ENCODE measurements around the gene CRACDL. TPM values are rescaled to one million over a fixed set of nuclear protein-coding genes. Genes with fewer than 3 reads are reported as not detected.

Gene CRACDL
- polyA plus RNA-seq, 1 of the 3 experiments (the other 2 are of a cell fraction): not detected

DNA sequence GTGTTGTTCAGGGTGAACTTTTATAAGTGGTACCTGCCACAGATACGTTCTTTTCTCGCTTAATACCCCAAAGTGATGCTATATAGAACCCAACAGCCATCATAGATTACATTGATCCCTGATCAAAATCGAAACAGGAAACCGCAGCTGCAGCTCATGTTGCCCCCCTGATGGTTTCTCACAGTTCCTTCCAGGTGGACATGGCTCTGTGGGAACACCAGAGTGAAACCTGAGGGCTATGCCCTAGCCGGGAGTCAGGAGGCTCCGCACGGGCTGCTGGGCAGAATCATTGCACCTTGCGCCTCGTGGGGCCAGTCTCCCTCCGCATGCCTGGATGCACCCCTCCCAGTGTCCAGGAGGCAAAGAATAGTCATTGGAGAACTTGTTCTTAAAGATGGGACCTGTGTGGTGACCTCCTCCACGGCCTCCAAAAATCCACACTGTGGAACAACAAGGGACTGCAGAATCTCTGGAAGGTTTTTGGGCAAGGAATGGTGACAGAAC lies 61.8 kb downstream of the CRACDL start:
- CTCF ChIA-PET: no interaction called here
- H3K9me3 ChIP-seq: no peaks in the 10 kb centered on the region
- H3K27ac ChIP-seq (ENCODE audit: low read depth in 2 of 2, low read length in 1 of 2): no peak overlapping the region
- H2AFZ ChIP-seq (ENCODE audit: low read depth): no peak overlapping the region
- H3K9ac ChIP-seq: no peak overlapping the region
- no peaks in the 10 kb centered on the region for H3F3A ChIP-seq (replicated peaks; ENCODE audit: insufficient read depth)
- POLR2A ChIA-PET: no interaction called here
- no peaks in the 10 kb centered on the region for H3K79me2 ChIP-seq (ENCODE audit: insufficient read depth)
- H3K9me2 ChIP-seq: no peaks in the 10 kb centered on the region
- no peaks in the 10 kb centered on the region for H4K20me1 ChIP-seq (ENCODE audit: insufficient read depth)
- no peaks in the 10 kb centered on the region for H3K27me3 ChIP-seq (ENCODE audit: insufficient read depth)
- no peak overlapping the region for H3K4me3 ChIP-seq (ENCODE audit: low read depth in 2 of 2, low read length in 1 of 2)
- no peak overlapping the region for H3K4me2 ChIP-seq
- peaks cover 0 to 8% of the 10 kb centered on the region in 2 experiments; a peak in 1 of 4 replicates for H3K4me1 ChIP-seq (ENCODE audit: control insufficient read depth in 1 of 2, insufficient read depth in 2 of 2, low read depth in 1 of 2, low read length in 1 of 2)
- H3K36me3 ChIP-seq (replicated peaks in 1 of 2; ENCODE audit: control insufficient read depth in 1 of 2, insufficient read depth in 2 of 2, low read length in 1 of 2): no peaks in the 10 kb centered on the region
- DNase-seq: no peak
- TF ChIP-seq SIN3A (IDR thresholded peaks at IDR 0.05; ENCODE audit: borderline replicate concordance, low read depth, low read length) (no peak), FOXJ3 (CRISPR knock-in tag; IDR thresholded peaks at IDR 0.05) (no peak), EZH2phosphoT487 (IDR thresholded peaks at IDR 0.05; ENCODE audit: borderline replicate concordance, low read depth) (no peak), CHD2 (IDR thresholded peaks at IDR 0.05; ENCODE audit: low read length, partially characterized antibody) (no peak)
- WGBS (ENCODE audit: low lambda C conversion rate): 76% methylated on average over 6 of the region's 11 CpGs

DNA sequence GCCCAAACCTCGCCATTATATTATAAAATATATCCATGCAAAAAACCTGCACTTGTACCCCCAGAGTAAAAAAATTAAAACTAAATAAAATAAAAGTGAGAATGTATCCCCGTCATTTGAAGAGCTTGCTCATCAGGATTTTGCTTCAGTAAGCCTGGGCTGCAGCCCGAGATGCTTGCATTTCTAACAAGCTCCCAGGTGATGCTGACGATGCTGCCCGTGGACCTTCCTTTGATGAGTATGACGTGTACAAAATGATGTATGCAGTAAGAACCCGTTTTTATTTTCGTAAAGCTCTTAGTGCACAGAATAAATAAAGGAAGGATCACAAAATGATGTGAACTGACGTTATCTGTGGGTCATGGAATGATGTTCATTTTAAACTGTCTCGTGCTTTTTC lies 63.5 kb downstream of the CRACDL start:
- Histone ChIP-seq H3K36me3 (replicated peaks in 1 of 2; ENCODE audit: control insufficient read depth in 1 of 2, insufficient read depth in 2 of 2, low read length in 1 of 2) (no peaks in the 10 kb centered on the region), H2AFZ (ENCODE audit: low read depth) (no peak overlapping the region), H3K27me3 (ENCODE audit: insufficient read depth) (no peaks in the 10 kb centered on the region), H4K20me1 (ENCODE audit: insufficient read depth) (no peaks in the 10 kb centered on the region), H3K27ac (ENCODE audit: low read depth in 2 of 2, low read length in 1 of 2) (no peak overlapping the region), H3K9me3 (no peaks in the 10 kb centered on the region), H3K4me2 (no peak overlapping the region), H3K4me3 (ENCODE audit: low read depth in 2 of 2, low read length in 1 of 2) (no peak overlapping the region), H3K9me2 (no peaks in the 10 kb centered on the region), H3K79me2 (ENCODE audit: insufficient read depth) (no peaks in the 10 kb centered on the region), H3K4me1 (ENCODE audit: control insufficient read depth in 1 of 2, insufficient read depth in 2 of 2, low read depth in 1 of 2, low read length in 1 of 2) (peaks cover 0 to 8% of the 10 kb centered on the region in 2 experiments; a peak in 1 of 4 replicates), H3K9ac (no peak overlapping the region), H3F3A (replicated peaks; ENCODE audit: insufficient read depth) (no peaks in the 10 kb centered on the region)
- TF ChIP-seq RFX5 (IDR thresholded peaks at IDR 0.05; ENCODE audit: low read length) (no peak), GATA2 (CRISPR knock-in tag; IDR thresholded peaks at IDR 0.05) (no peak), SMC3 (IDR thresholded peaks at IDR 0.05; ENCODE audit: low read depth, low read length) (no peak)
- ChIA-PET CTCF (no interaction called here), POLR2A (no interaction called here)
- DNase-seq: no peak
- 83% methylated on average over 10 of the region's 10 CpGs for WGBS (ENCODE audit: low lambda C conversion rate)

DNA sequence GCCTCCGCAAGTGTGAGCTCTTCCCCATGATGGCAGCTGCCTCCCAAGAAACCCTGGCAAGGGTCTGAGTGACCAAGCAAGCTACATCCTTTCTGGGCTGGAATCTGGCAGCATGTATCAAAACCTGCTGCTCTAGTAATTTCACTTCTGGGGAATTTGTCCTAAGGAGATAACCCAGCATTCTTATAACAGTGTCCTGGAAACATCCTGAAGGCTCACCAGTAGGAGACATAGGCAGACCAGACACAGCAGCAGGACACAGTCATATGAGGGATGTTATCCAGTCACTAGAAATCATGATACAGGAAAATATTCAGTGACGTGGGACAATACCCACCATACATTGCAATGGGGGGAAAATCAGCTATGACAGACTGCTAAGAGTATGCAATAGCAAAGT lies 64.5 kb downstream of the CRACDL start:
- Histone ChIP-seq H3K9ac (no peak overlapping the region), H3F3A (replicated peaks; ENCODE audit: insufficient read depth) (peaks cover 3% of the 10 kb centered on the region), H3K4me2 (no peak overlapping the region), H3K9me3 (no peaks in the 10 kb centered on the region), H3K36me3 (replicated peaks in 1 of 2; ENCODE audit: control insufficient read depth in 1 of 2, insufficient read depth in 2 of 2, low read length in 1 of 2) (no peaks in the 10 kb centered on the region), H2AFZ (ENCODE audit: low read depth) (no peak overlapping the region), H3K27me3 (ENCODE audit: insufficient read depth) (no peaks in the 10 kb centered on the region), H3K27ac (ENCODE audit: low read depth in 2 of 2, low read length in 1 of 2) (no peak overlapping the region), H3K9me2 (no peaks in the 10 kb centered on the region), H4K20me1 (ENCODE audit: insufficient read depth) (no peaks in the 10 kb centered on the region), H3K79me2 (ENCODE audit: insufficient read depth) (no peaks in the 10 kb centered on the region), H3K4me1 (ENCODE audit: control insufficient read depth in 1 of 2, insufficient read depth in 2 of 2, low read depth in 1 of 2, low read length in 1 of 2) (peaks cover 0 to 8% of the 10 kb centered on the region in 2 experiments; a peak in 1 of 4 replicates), H3K4me3 (ENCODE audit: low read depth in 2 of 2, low read length in 1 of 2) (no peak overlapping the region)
- no peak for DNase-seq
- POLR2A ChIA-PET: no interaction called here
- WGBS (ENCODE audit: low lambda C conversion rate): 85% methylated on average over 1 of the region's 2 CpGs
- CTCF ChIA-PET: no interaction called here
- no peak for TF ChIP-seq FOSL2 (IDR thresholded peaks at IDR 0.05; ENCODE audit: borderline replicate concordance, low read depth)
- TF ChIP-seq CHD2 (IDR thresholded peaks at IDR 0.05; ENCODE audit: low read length, partially characterized antibody): no peak
- no peak for TF ChIP-seq FOXM1 (IDR thresholded peaks at IDR 0.05; ENCODE audit: low read depth)
- TF ChIP-seq, protein P1, sequence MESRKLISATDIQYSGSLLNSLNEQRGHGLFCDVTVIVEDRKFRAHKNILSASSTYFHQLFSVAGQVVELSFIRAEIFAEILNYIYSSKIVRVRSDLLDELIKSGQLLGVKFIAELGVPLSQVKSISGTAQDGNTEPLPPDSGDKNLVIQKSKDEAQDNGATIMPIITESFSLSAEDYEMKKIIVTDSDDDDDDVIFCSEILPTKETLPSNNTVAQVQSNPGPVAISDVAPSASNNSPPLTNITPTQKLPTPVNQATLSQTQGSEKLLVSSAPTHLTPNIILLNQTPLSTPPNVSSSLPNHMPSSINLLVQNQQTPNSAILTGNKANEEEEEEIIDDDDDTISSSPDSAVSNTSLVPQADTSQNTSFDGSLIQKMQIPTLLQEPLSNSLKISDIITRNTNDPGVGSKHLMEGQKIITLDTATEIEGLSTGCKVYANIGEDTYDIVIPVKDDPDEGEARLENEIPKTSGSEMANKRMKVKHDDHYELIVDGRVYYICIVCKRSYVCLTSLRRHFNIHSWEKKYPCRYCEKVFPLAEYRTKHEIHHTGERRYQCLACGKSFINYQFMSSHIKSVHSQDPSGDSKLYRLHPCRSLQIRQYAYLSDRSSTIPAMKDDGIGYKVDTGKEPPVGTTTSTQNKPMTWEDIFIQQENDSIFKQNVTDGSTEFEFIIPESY (IDR thresholded peaks at IDR 0.05; ENCODE audit: borderline replicate concordance, low read depth): no peak
- no peak for TF ChIP-seq JUND (IDR thresholded peaks at IDR 0.05)
- no peak for TF ChIP-seq TAF1 (IDR thresholded peaks at IDR 0.05; ENCODE audit: borderline replicate concordance, low read depth, low read length)
- TF ChIP-seq GABPA (IDR thresholded peaks at IDR 0.05; ENCODE audit: low read depth): no peak
- TF ChIP-seq, protein P2, sequence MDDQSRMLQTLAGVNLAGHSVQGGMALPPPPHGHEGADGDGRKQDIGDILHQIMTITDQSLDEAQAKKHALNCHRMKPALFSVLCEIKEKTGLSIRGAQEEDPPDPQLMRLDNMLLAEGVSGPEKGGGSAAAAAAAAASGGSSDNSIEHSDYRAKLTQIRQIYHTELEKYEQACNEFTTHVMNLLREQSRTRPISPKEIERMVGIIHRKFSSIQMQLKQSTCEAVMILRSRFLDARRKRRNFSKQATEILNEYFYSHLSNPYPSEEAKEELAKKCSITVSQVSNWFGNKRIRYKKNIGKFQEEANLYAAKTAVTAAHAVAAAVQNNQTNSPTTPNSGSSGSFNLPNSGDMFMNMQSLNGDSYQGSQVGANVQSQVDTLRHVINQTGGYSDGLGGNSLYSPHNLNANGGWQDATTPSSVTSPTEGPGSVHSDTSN (IDR thresholded peaks at IDR 0.05): no peak
- no peak for TF ChIP-seq MXI1 (IDR thresholded peaks at IDR 0.05; ENCODE audit: low read depth, low read length)
- no peak for TF ChIP-seq NFIC (IDR thresholded peaks at IDR 0.05; ENCODE audit: borderline replicate concordance)
- TF ChIP-seq TCF12 (IDR thresholded peaks at IDR 0.05): no peak
- no peak for TF ChIP-seq RCOR1 (IDR thresholded peaks at IDR 0.05; ENCODE audit: low read length)
- TF ChIP-seq, protein P3, sequence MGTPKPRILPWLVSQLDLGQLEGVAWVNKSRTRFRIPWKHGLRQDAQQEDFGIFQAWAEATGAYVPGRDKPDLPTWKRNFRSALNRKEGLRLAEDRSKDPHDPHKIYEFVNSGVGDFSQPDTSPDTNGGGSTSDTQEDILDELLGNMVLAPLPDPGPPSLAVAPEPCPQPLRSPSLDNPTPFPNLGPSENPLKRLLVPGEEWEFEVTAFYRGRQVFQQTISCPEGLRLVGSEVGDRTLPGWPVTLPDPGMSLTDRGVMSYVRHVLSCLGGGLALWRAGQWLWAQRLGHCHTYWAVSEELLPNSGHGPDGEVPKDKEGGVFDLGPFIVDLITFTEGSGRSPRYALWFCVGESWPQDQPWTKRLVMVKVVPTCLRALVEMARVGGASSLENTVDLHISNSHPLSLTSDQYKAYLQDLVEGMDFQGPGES (IDR thresholded peaks at IDR 0.05; ENCODE audit: low read depth, low read length): no peak

All from SK-N-SH (cell line).